ENCODE data around the gene TOP3B.
A peak's percentile ranks its signal among the peaks of the same experiment; 100 is the strongest.

Gene TOP3B

DNA sequence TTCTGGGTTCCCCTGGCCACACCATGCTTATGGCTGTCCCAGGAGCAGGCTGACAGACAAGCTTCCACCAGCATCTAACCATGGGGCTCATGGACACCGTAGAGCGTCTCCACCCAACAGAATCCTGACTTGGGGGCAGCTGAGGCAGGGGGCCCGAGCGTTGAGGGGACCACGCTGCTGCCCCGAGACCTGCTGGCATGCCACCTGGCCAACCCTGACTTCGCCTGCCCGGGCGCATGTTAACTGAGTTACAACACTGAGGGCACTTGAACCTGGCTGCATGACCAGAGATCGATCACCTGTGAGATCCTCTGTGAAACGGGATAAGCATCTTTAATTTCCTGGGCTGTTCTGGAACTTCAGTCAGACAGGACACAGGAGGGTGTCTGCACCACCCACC lies 43.7 kb downstream of the TOP3B start:
- no peak for DNase-seq (ENCODE audit: low spot score)
- TF ChIP-seq, protein P1, sequence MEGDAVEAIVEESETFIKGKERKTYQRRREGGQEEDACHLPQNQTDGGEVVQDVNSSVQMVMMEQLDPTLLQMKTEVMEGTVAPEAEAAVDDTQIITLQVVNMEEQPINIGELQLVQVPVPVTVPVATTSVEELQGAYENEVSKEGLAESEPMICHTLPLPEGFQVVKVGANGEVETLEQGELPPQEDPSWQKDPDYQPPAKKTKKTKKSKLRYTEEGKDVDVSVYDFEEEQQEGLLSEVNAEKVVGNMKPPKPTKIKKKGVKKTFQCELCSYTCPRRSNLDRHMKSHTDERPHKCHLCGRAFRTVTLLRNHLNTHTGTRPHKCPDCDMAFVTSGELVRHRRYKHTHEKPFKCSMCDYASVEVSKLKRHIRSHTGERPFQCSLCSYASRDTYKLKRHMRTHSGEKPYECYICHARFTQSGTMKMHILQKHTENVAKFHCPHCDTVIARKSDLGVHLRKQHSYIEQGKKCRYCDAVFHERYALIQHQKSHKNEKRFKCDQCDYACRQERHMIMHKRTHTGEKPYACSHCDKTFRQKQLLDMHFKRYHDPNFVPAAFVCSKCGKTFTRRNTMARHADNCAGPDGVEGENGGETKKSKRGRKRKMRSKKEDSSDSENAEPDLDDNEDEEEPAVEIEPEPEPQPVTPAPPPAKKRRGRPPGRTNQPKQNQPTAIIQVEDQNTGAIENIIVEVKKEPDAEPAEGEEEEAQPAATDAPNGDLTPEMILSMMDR (IDR thresholded peaks at IDR 0.05; ENCODE audit: extremely low read depth, insufficient read depth, missing control alignments) = no peak
- in situ Hi-C loops (cut with MboI; ENCODE audit: low pct_unique_long_range_greater_than_20kb, low sequenced_read_pairs, unreplicated experiment) = no loop called here

GRCh38 chr22:21938071-21938822 lies 44.3 kb downstream of the TOP3B start:
- in situ Hi-C loops (cut with MboI; ENCODE audit: low pct_unique_long_range_greater_than_20kb, low sequenced_read_pairs, unreplicated experiment) = no loop called here
- TF ChIP-seq, protein P1 (IDR thresholded peaks at IDR 0.05; ENCODE audit: extremely low read depth, insufficient read depth, missing control alignments) = peak; percentile 100
- peak; percentile 94 for DNase-seq (ENCODE audit: low spot score)

DNA sequence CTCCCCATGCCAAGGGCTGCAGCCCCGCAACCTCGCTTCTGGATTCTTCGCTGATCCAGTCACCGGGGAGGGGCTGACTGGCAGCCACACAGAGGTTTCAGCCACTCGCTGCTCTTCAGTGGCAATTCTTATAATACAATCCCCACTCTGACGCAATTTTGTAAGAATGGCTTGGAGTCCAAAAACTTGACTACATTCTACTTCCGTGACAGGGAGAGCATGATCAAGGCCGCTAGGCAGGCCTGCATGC lies 44.8 kb downstream of the TOP3B start:
- in situ Hi-C loops (cut with MboI; ENCODE audit: low pct_unique_long_range_greater_than_20kb, low sequenced_read_pairs, unreplicated experiment) = no loop called here
- DNase-seq (ENCODE audit: low spot score) = no peak
- TF ChIP-seq, protein P1 (IDR thresholded peaks at IDR 0.05; ENCODE audit: extremely low read depth, insufficient read depth, missing control alignments) = no peak

- no peak for DNase-seq (ENCODE audit: low spot score)
- in situ Hi-C loops (cut with MboI; ENCODE audit: low pct_unique_long_range_greater_than_20kb, low sequenced_read_pairs, unreplicated experiment) = no loop called here
- TF ChIP-seq, protein P1 (IDR thresholded peaks at IDR 0.05; ENCODE audit: extremely low read depth, insufficient read depth, missing control alignments) = no peak
Observed at GRCh38 chr22:21937041-21937820, 45.4 kb downstream of the TOP3B start.

GRCh38 chr22:21936151-21936775 lies 46.3 kb downstream of the TOP3B start:
- DNase-seq (ENCODE audit: low spot score) = no peak
- in situ Hi-C loops (cut with MboI; ENCODE audit: low pct_unique_long_range_greater_than_20kb, low sequenced_read_pairs, unreplicated experiment) = no loop called here
- TF ChIP-seq, protein P1 (IDR thresholded peaks at IDR 0.05; ENCODE audit: extremely low read depth, insufficient read depth, missing control alignments) = no peak

- DNase-seq (ENCODE audit: low spot score) = no peak
- TF ChIP-seq, protein P1 (IDR thresholded peaks at IDR 0.05; ENCODE audit: extremely low read depth, insufficient read depth, missing control alignments) = no peak
- in situ Hi-C loops (cut with MboI; ENCODE audit: low pct_unique_long_range_greater_than_20kb, low sequenced_read_pairs, unreplicated experiment) = no loop called here
Observed at GRCh38 chr22:21933910-21934309, 48.7 kb downstream of the TOP3B start.

Measured in GM13977 (cell line).